ENCODE results near the gene AGMO. TPM values are rescaled to one million over a fixed set of nuclear protein-coding genes. Genes with fewer than 3 reads are reported as not detected.

The AGMO gene
- total and polyA plus RNA-seq, 2 of the 8 experiments (the other 6 are each of a cell fraction or from before 2014, with no cell fraction given), result 0.22 to 0.45 TPM

DNA sequence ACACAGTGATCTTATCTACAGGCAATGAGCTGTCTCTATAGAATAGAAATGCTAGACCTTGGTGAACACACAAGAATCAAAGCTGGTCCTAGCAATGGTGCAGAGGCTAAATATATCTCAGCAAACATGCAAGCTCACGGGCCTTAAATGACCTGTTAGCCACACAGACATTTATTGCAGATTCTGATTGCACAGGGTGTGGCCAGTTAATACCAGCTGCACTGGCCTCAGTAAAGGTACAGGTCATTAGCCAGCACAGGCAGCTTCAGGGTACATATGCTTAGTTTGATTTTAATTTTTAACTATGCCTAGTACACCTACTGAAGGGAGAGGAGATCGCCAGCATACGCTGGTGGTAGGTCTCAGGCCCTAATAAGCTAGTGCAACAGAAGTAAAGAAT lies 393.9 kb downstream of the AGMO start:
- Histone ChIP-seq H4K20me1 (replicated peaks in 1 of 2; ENCODE audit: control insufficient read depth in 1 of 2, insufficient read depth in 2 of 2, low read length in 2 of 2) (no peaks in the 10 kb centered on the region), H2BK15ac (ENCODE audit: low read length) (no peak overlapping the region), H3K14ac (ENCODE audit: insufficient read length) (no peak overlapping the region), H3K36me3 (ENCODE audit: control insufficient read depth in 2 of 4, insufficient read depth in 4 of 4, low read length in 3 of 4) (no peaks in the 10 kb centered on the region), H3K4me1 (replicated peaks in 1 of 4; ENCODE audit: control insufficient read depth in 3 of 4, insufficient read depth in 4 of 4, low read length in 3 of 4) (no peaks in the 10 kb centered on the region), H2BK20ac (ENCODE audit: low read length) (no peak overlapping the region), H2AFZ (ENCODE audit: low read length) (no peak overlapping the region), H3K4me2 (ENCODE audit: insufficient read depth in 1 of 2, low read depth in 2 of 2, low read length in 2 of 2) (no peak overlapping the region), H3K4ac (replicated peaks; ENCODE audit: insufficient read length, low read depth, low read length) (no peak overlapping the region), H3K56ac (replicated peaks; ENCODE audit: insufficient read length, low read depth, low read length) (no peak overlapping the region), H3K9ac (replicated peaks in 1 of 4; ENCODE audit: extremely low read depth in 1 of 4, low read depth in 3 of 4, low read length in 3 of 4) (no peak overlapping the region), H3K9me3 (ENCODE audit: insufficient read depth in 2 of 2, low read depth in 1 of 2, low read length in 1 of 2) (no peaks in the 10 kb centered on the region), H3K27me3 (replicated peaks in 1 of 4; ENCODE audit: control insufficient read depth in 3 of 4, extremely low read depth in 1 of 4, insufficient read depth in 3 of 4, low read length in 3 of 4) (no peaks in the 10 kb centered on the region), H4K8ac (ENCODE audit: extremely low read depth, insufficient read depth, low read length) (no peak overlapping the region), H2BK5ac (ENCODE audit: low read depth, low read length) (no peak overlapping the region), H3K79me1 (ENCODE audit: low read depth, low read length) (no peaks in the 10 kb centered on the region), H2AK5ac (ENCODE audit: low read depth, low read length) (no peak overlapping the region), H2BK120ac (replicated peaks; ENCODE audit: low read depth, low read length) (no peak overlapping the region), H4K5ac (ENCODE audit: insufficient read length, low read depth, low read length) (no peak overlapping the region), H3K18ac (ENCODE audit: extremely low read depth, low read length) (no peak overlapping the region), H3K79me2 (ENCODE audit: control insufficient read depth in 1 of 2, insufficient read depth in 2 of 2, low read length in 2 of 2) (no peaks in the 10 kb centered on the region), H4K91ac (replicated peaks; ENCODE audit: insufficient read length, low read length) (no peak overlapping the region), H2BK12ac (ENCODE audit: low read depth, low read length) (no peak overlapping the region), H3K27ac (ENCODE audit: low read depth, low read length) (no peak overlapping the region), H3K23ac (ENCODE audit: insufficient read length) (no peak overlapping the region), H3K23me2 (ENCODE audit: low read depth, low read length) (no peaks in the 10 kb centered on the region), H3K4me3 (ENCODE audit: extremely low read depth in 1 of 4, insufficient read depth in 2 of 4, low read depth in 3 of 4, low read length in 4 of 4) (no peak overlapping the region)
- TF ChIP-seq SP1 (IDR thresholded peaks at IDR 0.05; ENCODE audit: low read depth, low read length) (no peak), ASH2L (IDR thresholded peaks at IDR 0.05; ENCODE audit: low read length) (no peak), CHD2 (IDR thresholded peaks at IDR 0.05; ENCODE audit: low read length) (no peak), KDM5A (IDR thresholded peaks at IDR 0.05; ENCODE audit: low read length) (no peak)
- ChIA-PET POLR2A (ENCODE audit: partially characterized antibody) (no interaction called here), CTCF (ENCODE audit: partially characterized antibody) (interaction anchor here (0.8 to 1.3 kb wide), 3 partner anchors 9 to 160 kb away, joined by 3 read pairs; no protein-coding TSS in a partner anchor)
- DNase-seq (ENCODE audit: low read depth in 1 of 2, low spot score in 2 of 2) (no peak), FAIRE-seq (no peak)
- WGBS, 2 experiments (ENCODE audit: extremely low coverage in 1 of 2, insufficient coverage in 1 of 2, insufficient read length in 1 of 2, insufficient replicate concordance in 2 of 2, low coverage in 1 of 2, low lambda C conversion rate in 2 of 2, missing lambda C conversion rate in 1 of 2), result 81% methylated on average over 3 of the region's 3 CpGs; no CpG with 5 or more reads in 1 of the 2 experiments
